Fibroblast of the conjunctiva (primary cell): Measurements from ENCODE around the gene SMPX.
"Not testable (repeated sequence)": the region's sequence is repeated elsewhere in the genome, so short reads cannot be mapped to it uniquely, and the experiment has no call there.

Experiments used
- DNase-seq: peaks from one replicate; pipeline ENCODE4 v3.0.0-alpha.2; 2010; ENCODE audit warnings: low read depth

The SMPX gene

GRCh38 chrX:21757960-21758359, at the start of gene SMPX:
Gene SMPX, minus strand, starts transcription at chrX:21758116. Its CDS starts 3,826 bp downstream, at chrX:21754290.
- DNase-seq, result no peak

- no peak for DNase-seq
Observed at GRCh38 chrX:21806691-21807090, 48.8 kb upstream of the SMPX start.

- DNase-seq, result no peak
Observed at GRCh38 chrX:21802839-21803238, 44.9 kb upstream of the SMPX start.

- no peak for DNase-seq
Observed at GRCh38 chrX:21802054-21802670, 44.2 kb upstream of the SMPX start.

GRCh38 chrX:21800344-21800770, 42.4 kb upstream of the SMPX start:
- peak; percentile 6 for DNase-seq

GRCh38 chrX:21799767-21800166, 41.9 kb upstream of the SMPX start:
- DNase-seq, result no peak

- peak; percentile 6 for DNase-seq
Observed at GRCh38 chrX:21798677-21799219, 40.8 kb upstream of the SMPX start.

GRCh38 chrX:21781976-21782375, 24.1 kb upstream of the SMPX start:
- DNase-seq, result no peak

GRCh38 chrX:21781525-21781924, 23.6 kb upstream of the SMPX start:
- DNase-seq, result no peak

GRCh38 chrX:21779095-21779494, 21.2 kb upstream of the SMPX start:
- no peak for DNase-seq

GRCh38 chrX:21778236-21778635, 20.3 kb upstream of the SMPX start:
- no peak for DNase-seq

GRCh38 chrX:21775128-21775527, 17.2 kb upstream of the SMPX start:
- not testable (repeated sequence) for DNase-seq

GRCh38 chrX:21773036-21773435, 15.1 kb upstream of the SMPX start:
- not testable (repeated sequence) for DNase-seq

GRCh38 chrX:21770631-21771321, 12.9 kb upstream of the SMPX start:
- no peak for DNase-seq

GRCh38 chrX:21766101-21766500, 8.2 kb upstream of the SMPX start:
- DNase-seq, result no peak

- no peak for DNase-seq
Observed at GRCh38 chrX:21764008-21764407, 6.1 kb upstream of the SMPX start.

GRCh38 chrX:21758488-21758887, 572 bp upstream of the SMPX start:
- DNase-seq, result no peak

- DNase-seq, result no peak
Observed at GRCh38 chrX:21756785-21757529, 959 bp downstream of the SMPX start.

GRCh38 chrX:21749924-21750323, 8.0 kb downstream of the SMPX start:
- DNase-seq, result no peak

GRCh38 chrX:21748235-21748634, 9.7 kb downstream of the SMPX start:
- DNase-seq, result no peak

GRCh38 chrX:21747558-21747957, 10.4 kb downstream of the SMPX start:
- DNase-seq, result no peak

GRCh38 chrX:21745756-21746155, 12.2 kb downstream of the SMPX start:
- no peak for DNase-seq

- DNase-seq, result no peak
Observed at GRCh38 chrX:21744721-21745120, 13.2 kb downstream of the SMPX start.
